Neutrophil (primary cell): ENCODE results near the gene MRPL11.

Experiments
- H3K27ac ChIP-seq: fragments of 200-600 bp; sonication (generic); 2 replicates; pipeline ENCODE4 v1.5.1; 2016; ENCODE audit warnings: mild to moderate bottlenecking, moderate library complexity
- H3K27me3 ChIP-seq: fragments of 200-600 bp; sonication (generic); 2 replicates; pipeline ENCODE4 v1.6.0; 2016; ENCODE audit warnings: mild to moderate bottlenecking
- H3K36me3 ChIP-seq: fragments of 200-600 bp; sonication (generic); 2 replicates; pipeline ENCODE4 v1.5.1; 2017
- H3K4me1 ChIP-seq, 2 experiments: fragments of 200-600 bp in 1 of 2; sonication (generic) in 1 of 2; 1 replicate in 1 of 2; 2 replicates in 1 of 2; pipeline versions ENCODE4 v1.5.1 to v1.6.1; 2013 to 2016; ENCODE audit warnings: low read depth in 1 of 2, low read length in 1 of 2, mild to moderate bottlenecking in 1 of 2, moderate library complexity in 1 of 2; ENCODE audit not compliant: control insufficient read depth in 1 of 2, insufficient read depth in 1 of 2
- H3K4me3 ChIP-seq, 2 experiments: fragments of 200-600 bp in 1 of 2; sonication (generic) in 1 of 2; 1 replicate in 1 of 2; 2 replicates in 1 of 2; pipeline ENCODE4 v1.5.1; 2013 to 2016; ENCODE audit warnings: low read depth in 1 of 2, low read length in 1 of 2, mild to moderate bottlenecking in 1 of 2, moderate library complexity in 1 of 2
- H3K9me3 ChIP-seq: fragments of 200-600 bp; sonication (generic); 2 replicates; pipeline ENCODE4 v1.5.1; 2016
- CTCF ChIP-seq: fragments of 200-600 bp; sonication (generic); IDR thresholded peaks from 2 replicates; pipeline ENCODE4 v1.5.1; 2016; ENCODE audit warnings: antibody characterized with exemption

The MRPL11 gene

GRCh38 chr11:66438504-66439466, at the start of gene MRPL11:
Gene MRPL11 (minus strand): TSS chr11:66438848. CDS start chr11:66438754, 94 bp downstream.
- H3K9me3 ChIP-seq, result no peaks in the 10 kb centered on the region
- TF ChIP-seq CTCF, result peak; percentile 74
- H3K27ac ChIP-seq, result peak within 1 kb of the TSS; percentile 89
- H3K4me1 ChIP-seq, result peaks cover 20% of the 10 kb centered on the region in 2 experiments
- H3K4me3 ChIP-seq, result peak within 1 kb of the TSS; percentile 84 to 93
- no peaks in the 10 kb centered on the region for H3K27me3 ChIP-seq
- H3K36me3 ChIP-seq, result peaks cover 7% of the 10 kb centered on the region

- peaks cover 54% of the 10 kb centered on the region for H3K36me3 ChIP-seq
- H3K27me3 ChIP-seq, result no peaks in the 10 kb centered on the region
Measured at GRCh38 chr11:66484806-66485380, 46.2 kb upstream of the MRPL11 start.

GRCh38 chr11:66480117-66480938, 41.7 kb upstream of the MRPL11 start, which contains the start of gene DPP3:
Gene DPP3 (plus strand): TSS chr11:66480434. CDS start chr11:66482201, 1,767 bp downstream.
- Histone ChIP-seq H3K9me3 (no peaks in the 10 kb centered on the region), H3K27me3 (no peaks in the 10 kb centered on the region), H3K36me3 (peaks cover 20% of the 10 kb centered on the region), H3K4me1 (peaks cover 19 to 20% of the 10 kb centered on the region in 2 experiments), H3K27ac (peak within 1 kb of the TSS; percentile 78), H3K4me3 (peak within 1 kb of the TSS; percentile 80 to 81)
- TF ChIP-seq CTCF, result peak; percentile 28

More at GRCh38 chr11:66484806-66485380, 46.2 kb upstream of the MRPL11 start:
- Histone ChIP-seq H3K9me3 (no peaks in the 10 kb centered on the region), H3K4me3 (no peak overlapping the region), H3K27ac (no peak overlapping the region), H3K4me1 (peaks cover 8 to 9% of the 10 kb centered on the region in 2 experiments)
- no peak for TF ChIP-seq CTCF

- H3K4me1 ChIP-seq, result peaks cover 19 to 20% of the 10 kb centered on the region in 2 experiments
- no peaks in the 10 kb centered on the region for H3K27me3 ChIP-seq
- peaks cover 13% of the 10 kb centered on the region for H3K36me3 ChIP-seq
- peak overlapping the region; percentile 78 for H3K27ac ChIP-seq
- peak overlapping the region; percentile 80 to 81 for H3K4me3 ChIP-seq
- no peaks in the 10 kb centered on the region for H3K9me3 ChIP-seq
- TF ChIP-seq CTCF, result no peak
Measured at GRCh38 chr11:66479394-66480116, 40.9 kb upstream of the MRPL11 start.
